ENCODE results near the gene BMP7.

BMP7 gene

DNA sequence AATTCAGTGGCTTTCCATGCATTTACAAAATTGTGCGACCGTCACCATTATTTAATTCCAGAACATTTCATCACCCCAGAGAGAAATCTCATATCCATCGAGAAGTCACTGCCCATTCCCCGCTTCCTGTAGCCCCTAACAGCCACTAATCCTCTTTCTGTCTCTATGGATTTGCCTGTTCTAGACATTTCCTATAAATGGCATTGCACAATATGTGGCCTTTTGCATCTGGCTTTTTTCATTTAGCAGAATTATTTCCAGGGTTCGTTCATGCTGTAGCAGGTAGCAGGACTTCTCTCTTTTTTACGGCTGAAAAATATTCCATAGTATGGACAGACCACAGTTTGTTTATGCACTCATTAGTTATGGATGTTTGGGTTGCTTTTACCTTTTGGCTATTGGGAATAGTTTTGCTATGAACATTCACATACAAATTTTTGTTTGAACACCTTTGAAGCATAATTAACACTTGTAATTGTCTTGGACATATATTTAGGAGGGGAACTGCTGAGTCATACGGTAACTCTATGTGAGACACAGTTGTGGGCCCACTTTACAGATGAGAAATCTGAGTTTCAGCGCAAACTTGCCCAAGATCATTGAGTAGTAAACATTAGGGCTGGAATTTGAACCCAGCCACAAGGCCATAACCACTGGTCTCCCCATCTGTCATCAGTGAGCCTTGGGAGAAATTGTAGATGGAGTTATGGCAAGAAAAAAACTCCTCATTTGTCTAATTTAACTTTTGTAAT, 126.9 kb downstream of the BMP7 start:
- no peaks in the 10 kb centered on the region for H3K9me3 ChIP-seq (ENCODE audit: control insufficient read depth, low read length)
- no peak overlapping the region for H2AFZ ChIP-seq (ENCODE audit: low read depth, low read length)
- no peak overlapping the region for H2AK5ac ChIP-seq (ENCODE audit: low read length, severe bottlenecking)
- no peak overlapping the region for H2BK12ac ChIP-seq (ENCODE audit: low read length in 2 of 2)
- H3K23ac ChIP-seq (ENCODE audit: low read length in 2 of 2) = no peak overlapping the region
- peaks cover 28 to 44% of the 10 kb centered on the region in 2 experiments for H3K27me3 ChIP-seq (ENCODE audit: control insufficient read depth in 1 of 2, insufficient read depth in 1 of 2, low read length in 2 of 2)
- H2BK5ac ChIP-seq (ENCODE audit: low read depth, low read length, poor library complexity, severe bottlenecking) = no peak overlapping the region
- no peak overlapping the region for H3K4ac ChIP-seq (ENCODE audit: low read depth in 1 of 2, low read length in 2 of 2)
- WGBS = 89% methylated on average over 7 of the region's 8 CpGs
- no peak for DNase-seq
- no peaks in the 10 kb centered on the region for H3K79me1 ChIP-seq (replicated peaks; ENCODE audit: low read length, poor library complexity, severe bottlenecking)
- H4K91ac ChIP-seq (ENCODE audit: low read length) = no peak overlapping the region
- H2BK15ac ChIP-seq (ENCODE audit: low read depth, poor library complexity, severe bottlenecking) = no peak overlapping the region
- H3K18ac ChIP-seq (ENCODE audit: low read depth in 1 of 2, low read length in 2 of 2) = no peak overlapping the region
- H3K14ac ChIP-seq (ENCODE audit: low read length in 2 of 2) = no peak overlapping the region
- no peak overlapping the region for H3K27ac ChIP-seq (ENCODE audit: low read length, poor library complexity, severe bottlenecking)
- H3K4me2 ChIP-seq (ENCODE audit: low read length, poor library complexity, severe bottlenecking) = no peak overlapping the region
- H4K8ac ChIP-seq (ENCODE audit: low read length) = no peak overlapping the region
- no peaks in the 10 kb centered on the region for H3K4me1 ChIP-seq (ENCODE audit: control insufficient read depth, insufficient read depth, low read depth, low read length)
- H3K9ac ChIP-seq (ENCODE audit: low read length) = no peak overlapping the region
- H2BK120ac ChIP-seq (ENCODE audit: low read depth, low read length) = no peak overlapping the region
- H3K36me3 ChIP-seq (ENCODE audit: control insufficient read depth in 1 of 2, insufficient read depth in 2 of 2, low read depth in 1 of 2, low read length in 2 of 2) = no peaks in the 10 kb centered on the region
- no peak overlapping the region for H3K4me3 ChIP-seq (ENCODE audit: insufficient read depth in 1 of 2, low read depth in 1 of 2, low read length in 2 of 2)

DNA sequence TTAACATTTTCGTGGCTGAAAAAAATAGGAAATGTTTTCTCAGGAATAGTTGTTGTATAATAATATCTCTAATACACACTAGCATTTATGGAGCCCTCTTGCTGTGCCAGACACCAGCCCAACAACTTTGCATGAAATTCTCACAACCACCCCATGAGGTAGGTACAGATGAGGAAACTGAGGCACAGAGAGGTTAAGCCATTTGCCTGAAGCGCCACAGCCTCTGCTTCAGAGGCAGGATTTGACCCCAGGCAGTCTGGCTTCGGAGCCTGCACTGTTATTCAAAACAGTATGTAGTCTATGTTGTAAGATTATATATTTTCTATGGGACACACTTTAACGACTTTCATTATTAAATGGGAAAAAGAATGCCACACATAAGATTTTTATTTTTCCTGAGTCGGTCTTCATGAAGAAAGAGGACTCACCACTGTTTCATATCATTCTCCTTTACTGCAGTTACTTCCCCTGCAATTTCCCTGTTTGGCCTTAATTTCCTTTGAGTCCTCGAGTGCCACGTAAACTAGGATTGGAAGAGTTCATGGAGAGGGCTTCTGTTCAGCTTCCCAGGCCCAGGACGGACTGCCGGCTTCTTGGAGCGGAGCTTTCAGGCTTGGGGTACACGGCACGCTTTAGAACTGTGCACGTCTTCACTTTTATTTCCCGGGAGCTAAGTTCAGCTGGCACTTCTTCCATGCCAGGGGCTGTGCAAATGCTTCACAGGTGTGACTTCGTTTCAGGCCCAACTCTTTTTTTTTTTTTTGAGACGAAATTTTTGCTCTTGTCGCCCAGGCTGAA, 128.0 kb downstream of the BMP7 start:
- Histone ChIP-seq H3K14ac (ENCODE audit: low read length in 2 of 2) (no peak overlapping the region), H3K79me1 (replicated peaks; ENCODE audit: low read length, poor library complexity, severe bottlenecking) (no peaks in the 10 kb centered on the region), H2BK15ac (ENCODE audit: low read depth, poor library complexity, severe bottlenecking) (no peak overlapping the region), H4K8ac (ENCODE audit: low read length) (no peak overlapping the region), H2BK12ac (ENCODE audit: low read length in 2 of 2) (no peak overlapping the region), H3K18ac (ENCODE audit: low read depth in 1 of 2, low read length in 2 of 2) (no peak overlapping the region), H3K4me2 (ENCODE audit: low read length, poor library complexity, severe bottlenecking) (no peak overlapping the region), H3K27me3 (ENCODE audit: control insufficient read depth in 1 of 2, insufficient read depth in 1 of 2, low read length in 2 of 2) (peaks cover 33 to 44% of the 10 kb centered on the region in 2 experiments), H3K9me3 (ENCODE audit: control insufficient read depth, low read length) (no peaks in the 10 kb centered on the region), H3K9ac (ENCODE audit: low read length) (no peak overlapping the region), H3K23ac (ENCODE audit: low read length in 2 of 2) (no peak overlapping the region), H3K36me3 (ENCODE audit: control insufficient read depth in 1 of 2, insufficient read depth in 2 of 2, low read depth in 1 of 2, low read length in 2 of 2) (no peaks in the 10 kb centered on the region), H2BK120ac (ENCODE audit: low read depth, low read length) (no peak overlapping the region), H3K4ac (ENCODE audit: low read depth in 1 of 2, low read length in 2 of 2) (no peak overlapping the region), H4K91ac (ENCODE audit: low read length) (no peak overlapping the region), H2AK5ac (ENCODE audit: low read length, severe bottlenecking) (no peak overlapping the region), H2AFZ (ENCODE audit: low read depth, low read length) (no peak overlapping the region), H3K4me1 (ENCODE audit: control insufficient read depth, insufficient read depth, low read depth, low read length) (no peaks in the 10 kb centered on the region), H3K27ac (ENCODE audit: low read length, poor library complexity, severe bottlenecking) (no peak overlapping the region), H3K4me3 (ENCODE audit: insufficient read depth in 1 of 2, low read depth in 1 of 2, low read length in 2 of 2) (no peak overlapping the region), H2BK5ac (ENCODE audit: low read depth, low read length, poor library complexity, severe bottlenecking) (no peak overlapping the region)
- DNase-seq = no peak
- WGBS = 87% methylated on average over 15 of the region's 17 CpGs

GRCh38 chr20:57137676-57138075, 128.8 kb downstream of the BMP7 start:
- no peak overlapping the region for H2AK5ac ChIP-seq (ENCODE audit: low read length, severe bottlenecking)
- H3K18ac ChIP-seq (ENCODE audit: low read depth in 1 of 2, low read length in 2 of 2) = no peak overlapping the region
- no peaks in the 10 kb centered on the region for H3K4me1 ChIP-seq (ENCODE audit: control insufficient read depth, insufficient read depth, low read depth, low read length)
- H3K14ac ChIP-seq (ENCODE audit: low read length in 2 of 2) = no peak overlapping the region
- no peak overlapping the region for H3K4me2 ChIP-seq (ENCODE audit: low read length, poor library complexity, severe bottlenecking)
- H3K4me3 ChIP-seq (ENCODE audit: insufficient read depth in 1 of 2, low read depth in 1 of 2, low read length in 2 of 2) = no peak overlapping the region
- H2BK5ac ChIP-seq (ENCODE audit: low read depth, low read length, poor library complexity, severe bottlenecking) = no peak overlapping the region
- DNase-seq = no peak
- H3K27ac ChIP-seq (ENCODE audit: low read length, poor library complexity, severe bottlenecking) = no peak overlapping the region
- no peak overlapping the region for H3K23ac ChIP-seq (ENCODE audit: low read length in 2 of 2)
- H2AFZ ChIP-seq (ENCODE audit: low read depth, low read length) = no peak overlapping the region
- H2BK12ac ChIP-seq (ENCODE audit: low read length in 2 of 2) = no peak overlapping the region
- H2BK15ac ChIP-seq (ENCODE audit: low read depth, poor library complexity, severe bottlenecking) = no peak overlapping the region
- H3K27me3 ChIP-seq (ENCODE audit: control insufficient read depth in 1 of 2, insufficient read depth in 1 of 2, low read length in 2 of 2) = peaks cover 35 to 48% of the 10 kb centered on the region in 2 experiments
- H4K91ac ChIP-seq (ENCODE audit: low read length) = no peak overlapping the region
- H3K9me3 ChIP-seq (ENCODE audit: control insufficient read depth, low read length) = no peaks in the 10 kb centered on the region
- H3K79me1 ChIP-seq (replicated peaks; ENCODE audit: low read length, poor library complexity, severe bottlenecking) = no peaks in the 10 kb centered on the region
- H3K9ac ChIP-seq (ENCODE audit: low read length) = no peak overlapping the region
- H3K4ac ChIP-seq (ENCODE audit: low read depth in 1 of 2, low read length in 2 of 2) = no peak overlapping the region
- 93% methylated on average over 1 of the region's 1 CpG for WGBS
- no peak overlapping the region for H4K8ac ChIP-seq (ENCODE audit: low read length)
- H2BK120ac ChIP-seq (ENCODE audit: low read depth, low read length) = no peak overlapping the region
- H3K36me3 ChIP-seq (ENCODE audit: control insufficient read depth in 1 of 2, insufficient read depth in 2 of 2, low read depth in 1 of 2, low read length in 2 of 2) = no peaks in the 10 kb centered on the region

GRCh38 chr20:57136734-57137133, 129.7 kb downstream of the BMP7 start:
- no peak overlapping the region for H3K14ac ChIP-seq (ENCODE audit: low read length in 2 of 2)
- no peak overlapping the region for H2BK5ac ChIP-seq (ENCODE audit: low read depth, low read length, poor library complexity, severe bottlenecking)
- H3K4me2 ChIP-seq (ENCODE audit: low read length, poor library complexity, severe bottlenecking) = no peak overlapping the region
- H3K9ac ChIP-seq (ENCODE audit: low read length) = no peak overlapping the region
- no peak overlapping the region for H2AK5ac ChIP-seq (ENCODE audit: low read length, severe bottlenecking)
- H2AFZ ChIP-seq (ENCODE audit: low read depth, low read length) = no peak overlapping the region
- H3K4me1 ChIP-seq (ENCODE audit: control insufficient read depth, insufficient read depth, low read depth, low read length) = no peaks in the 10 kb centered on the region
- no peak overlapping the region for H3K18ac ChIP-seq (ENCODE audit: low read depth in 1 of 2, low read length in 2 of 2)
- no peak overlapping the region for H3K4me3 ChIP-seq (ENCODE audit: insufficient read depth in 1 of 2, low read depth in 1 of 2, low read length in 2 of 2)
- WGBS = 81% methylated on average over 4 of the region's 7 CpGs
- H2BK120ac ChIP-seq (ENCODE audit: low read depth, low read length) = no peak overlapping the region
- H3K9me3 ChIP-seq (ENCODE audit: control insufficient read depth, low read length) = no peaks in the 10 kb centered on the region
- no peak overlapping the region for H3K27ac ChIP-seq (ENCODE audit: low read length, poor library complexity, severe bottlenecking)
- no peak for DNase-seq
- H2BK15ac ChIP-seq (ENCODE audit: low read depth, poor library complexity, severe bottlenecking) = peak overlapping the region; percentile 40
- no peak overlapping the region for H2BK12ac ChIP-seq (ENCODE audit: low read length in 2 of 2)
- H3K4ac ChIP-seq (ENCODE audit: low read depth in 1 of 2, low read length in 2 of 2) = no peak overlapping the region
- H4K91ac ChIP-seq (ENCODE audit: low read length) = no peak overlapping the region
- H3K36me3 ChIP-seq (ENCODE audit: control insufficient read depth in 1 of 2, insufficient read depth in 2 of 2, low read depth in 1 of 2, low read length in 2 of 2) = no peaks in the 10 kb centered on the region
- H3K79me1 ChIP-seq (replicated peaks; ENCODE audit: low read length, poor library complexity, severe bottlenecking) = no peaks in the 10 kb centered on the region
- peaks cover 35 to 52% of the 10 kb centered on the region in 2 experiments for H3K27me3 ChIP-seq (ENCODE audit: control insufficient read depth in 1 of 2, insufficient read depth in 1 of 2, low read length in 2 of 2)
- H3K23ac ChIP-seq (ENCODE audit: low read length in 2 of 2) = no peak overlapping the region
- no peak overlapping the region for H4K8ac ChIP-seq (ENCODE audit: low read length)
